Measurements from ENCODE around the gene PHB1. TPM values are rescaled to one million over a fixed set of nuclear protein-coding genes. Genes with fewer than 3 reads are reported as not detected.
A peak's percentile ranks its signal among the peaks of the same experiment; 100 is the strongest.

The PHB1 gene
- 100 to 1,000 TPM; 122 to 332 TPM for total RNA-seq

- Mint-ChIP-seq H3K36me3 (ENCODE audit: low read depth) (peaks cover 39% of the 10 kb centered on the region), H3K9me3 (no peaks in the 10 kb centered on the region), H3K27me3 (peaks cover 4% of the 10 kb centered on the region), H3K27ac (peak within 1 kb of the TSS; percentile 90), H3K4me3 (peak within 1 kb of the TSS; percentile 94), H3K4me1 (peaks cover 19% of the 10 kb centered on the region)
- peak; percentile 99 for ATAC-seq (replicated peaks)
Measured at GRCh38 chr17:49414622-49415350, at the start of gene PHB1. Gene PHB1 (minus strand): TSS chr17:49414882. CDS start chr17:49413264, 1,618 bp downstream.

GRCh38 chr17:49464049-49464448 is 49.4 kb upstream of the PHB1 start:
- Mint-ChIP-seq H3K36me3 (ENCODE audit: low read depth) (no peaks in the 10 kb centered on the region), H3K4me1 (no peaks in the 10 kb centered on the region)
- no peak for ATAC-seq (replicated peaks)

GRCh38 chr17:49461580-49461979 is 46.9 kb upstream of the PHB1 start:
- Mint-ChIP-seq H3K27ac (no peak overlapping the region), H3K4me1 (no peaks in the 10 kb centered on the region), H3K36me3 (ENCODE audit: low read depth) (no peaks in the 10 kb centered on the region), H3K27me3 (peaks cover 40% of the 10 kb centered on the region), H3K4me3 (no peak overlapping the region), H3K9me3 (no peaks in the 10 kb centered on the region)
- ATAC-seq (replicated peaks): no peak

More at GRCh38 chr17:49464049-49464448, 49.4 kb upstream of the PHB1 start:
- no peak overlapping the region for H3K27ac Mint-ChIP-seq
- no peak overlapping the region for H3K4me3 Mint-ChIP-seq
- peaks cover 42% of the 10 kb centered on the region for H3K27me3 Mint-ChIP-seq
- no peaks in the 10 kb centered on the region for H3K9me3 Mint-ChIP-seq

GRCh38 chr17:49460401-49460800 is 45.7 kb upstream of the PHB1 start:
- no peak for ATAC-seq (replicated peaks)
- H3K36me3 Mint-ChIP-seq (ENCODE audit: low read depth): no peaks in the 10 kb centered on the region
- no peak overlapping the region for H3K4me3 Mint-ChIP-seq
- H3K27me3 Mint-ChIP-seq: peaks cover 47% of the 10 kb centered on the region
- H3K4me1 Mint-ChIP-seq: no peaks in the 10 kb centered on the region
- no peaks in the 10 kb centered on the region for H3K9me3 Mint-ChIP-seq
- no peak overlapping the region for H3K27ac Mint-ChIP-seq

- Mint-ChIP-seq H3K36me3 (ENCODE audit: low read depth) (no peaks in the 10 kb centered on the region), H3K27ac (no peak overlapping the region), H3K27me3 (peaks cover 51% of the 10 kb centered on the region), H3K9me3 (no peaks in the 10 kb centered on the region), H3K4me1 (no peaks in the 10 kb centered on the region), H3K4me3 (no peak overlapping the region)
- ATAC-seq (replicated peaks): no peak
Measured at GRCh38 chr17:49459401-49459984, 44.8 kb upstream of the PHB1 start.

GRCh38 chr17:49457564-49458535 is 43.2 kb upstream of the PHB1 start:
- Mint-ChIP-seq H3K27me3 (peaks cover 44% of the 10 kb centered on the region), H3K4me3 (no peak overlapping the region), H3K36me3 (ENCODE audit: low read depth) (no peaks in the 10 kb centered on the region), H3K4me1 (no peaks in the 10 kb centered on the region), H3K9me3 (no peaks in the 10 kb centered on the region), H3K27ac (no peak overlapping the region)
- no peak for ATAC-seq (replicated peaks)

GRCh38 chr17:49456183-49456965 is 41.7 kb upstream of the PHB1 start:
- no peaks in the 10 kb centered on the region for H3K4me1 Mint-ChIP-seq
- H3K27ac Mint-ChIP-seq: no peak overlapping the region
- no peaks in the 10 kb centered on the region for H3K9me3 Mint-ChIP-seq
- no peak for ATAC-seq (replicated peaks)
- H3K4me3 Mint-ChIP-seq: no peak overlapping the region
- H3K36me3 Mint-ChIP-seq (ENCODE audit: low read depth): no peaks in the 10 kb centered on the region
- H3K27me3 Mint-ChIP-seq: peaks cover 40% of the 10 kb centered on the region

- no peaks in the 10 kb centered on the region for H3K4me1 Mint-ChIP-seq
- H3K27me3 Mint-ChIP-seq: peaks cover 37% of the 10 kb centered on the region
- no peak overlapping the region for H3K4me3 Mint-ChIP-seq
- no peaks in the 10 kb centered on the region for H3K36me3 Mint-ChIP-seq (ENCODE audit: low read depth)
- no peak for ATAC-seq (replicated peaks)
- no peaks in the 10 kb centered on the region for H3K9me3 Mint-ChIP-seq
- no peak overlapping the region for H3K27ac Mint-ChIP-seq
Measured at GRCh38 chr17:49455272-49455861, 40.7 kb upstream of the PHB1 start.

- no peaks in the 10 kb centered on the region for H3K9me3 Mint-ChIP-seq
- no peak for ATAC-seq (replicated peaks)
- H3K27me3 Mint-ChIP-seq: peaks cover 28% of the 10 kb centered on the region
- H3K4me1 Mint-ChIP-seq: no peaks in the 10 kb centered on the region
- no peaks in the 10 kb centered on the region for H3K36me3 Mint-ChIP-seq (ENCODE audit: low read depth)
- no peak overlapping the region for H3K4me3 Mint-ChIP-seq
- no peak overlapping the region for H3K27ac Mint-ChIP-seq
Measured at GRCh38 chr17:49454050-49454449, 39.4 kb upstream of the PHB1 start.

- Mint-ChIP-seq H3K36me3 (ENCODE audit: low read depth) (no peaks in the 10 kb centered on the region), H3K27me3 (peaks cover 24% of the 10 kb centered on the region), H3K4me1 (no peaks in the 10 kb centered on the region), H3K27ac (no peak overlapping the region), H3K9me3 (no peaks in the 10 kb centered on the region), H3K4me3 (no peak overlapping the region)
- no peak for ATAC-seq (replicated peaks)
Measured at GRCh38 chr17:49452661-49453060, 38.0 kb upstream of the PHB1 start.

- no peak overlapping the region for H3K4me3 Mint-ChIP-seq
- H3K27ac Mint-ChIP-seq: no peak overlapping the region
- no peaks in the 10 kb centered on the region for H3K36me3 Mint-ChIP-seq (ENCODE audit: low read depth)
- no peak for ATAC-seq (replicated peaks)
- H3K9me3 Mint-ChIP-seq: no peaks in the 10 kb centered on the region
- peaks cover 19% of the 10 kb centered on the region for H3K27me3 Mint-ChIP-seq
- no peaks in the 10 kb centered on the region for H3K4me1 Mint-ChIP-seq
Measured at GRCh38 chr17:49452201-49452600, 37.5 kb upstream of the PHB1 start.

GRCh38 chr17:49450735-49451134 is 36.1 kb upstream of the PHB1 start:
- no peak for ATAC-seq (replicated peaks)
- Mint-ChIP-seq H3K4me1 (no peaks in the 10 kb centered on the region), H3K36me3 (ENCODE audit: low read depth) (no peaks in the 10 kb centered on the region), H3K27ac (no peak overlapping the region), H3K4me3 (no peak overlapping the region), H3K27me3 (peaks cover 9% of the 10 kb centered on the region), H3K9me3 (no peaks in the 10 kb centered on the region)

GRCh38 chr17:49450181-49450580 is 35.5 kb upstream of the PHB1 start:
- Mint-ChIP-seq H3K27ac (no peak overlapping the region), H3K4me1 (no peaks in the 10 kb centered on the region), H3K4me3 (no peak overlapping the region), H3K27me3 (peaks cover 8% of the 10 kb centered on the region), H3K9me3 (no peaks in the 10 kb centered on the region), H3K36me3 (ENCODE audit: low read depth) (no peaks in the 10 kb centered on the region)
- no peak for ATAC-seq (replicated peaks)
